ENCODE data around the gene GALT. TPM values are rescaled to one million over a fixed set of nuclear protein-coding genes. Genes with fewer than 3 reads are reported as not detected.
A peak's percentile ranks its signal among the peaks of the same experiment; 100 is the strongest.

Gene GALT
- 33.5 and 42.0 TPM in 2 replicates for total RNA-seq (2014; rRNA removed; shearing (Covaris generic))

DNA sequence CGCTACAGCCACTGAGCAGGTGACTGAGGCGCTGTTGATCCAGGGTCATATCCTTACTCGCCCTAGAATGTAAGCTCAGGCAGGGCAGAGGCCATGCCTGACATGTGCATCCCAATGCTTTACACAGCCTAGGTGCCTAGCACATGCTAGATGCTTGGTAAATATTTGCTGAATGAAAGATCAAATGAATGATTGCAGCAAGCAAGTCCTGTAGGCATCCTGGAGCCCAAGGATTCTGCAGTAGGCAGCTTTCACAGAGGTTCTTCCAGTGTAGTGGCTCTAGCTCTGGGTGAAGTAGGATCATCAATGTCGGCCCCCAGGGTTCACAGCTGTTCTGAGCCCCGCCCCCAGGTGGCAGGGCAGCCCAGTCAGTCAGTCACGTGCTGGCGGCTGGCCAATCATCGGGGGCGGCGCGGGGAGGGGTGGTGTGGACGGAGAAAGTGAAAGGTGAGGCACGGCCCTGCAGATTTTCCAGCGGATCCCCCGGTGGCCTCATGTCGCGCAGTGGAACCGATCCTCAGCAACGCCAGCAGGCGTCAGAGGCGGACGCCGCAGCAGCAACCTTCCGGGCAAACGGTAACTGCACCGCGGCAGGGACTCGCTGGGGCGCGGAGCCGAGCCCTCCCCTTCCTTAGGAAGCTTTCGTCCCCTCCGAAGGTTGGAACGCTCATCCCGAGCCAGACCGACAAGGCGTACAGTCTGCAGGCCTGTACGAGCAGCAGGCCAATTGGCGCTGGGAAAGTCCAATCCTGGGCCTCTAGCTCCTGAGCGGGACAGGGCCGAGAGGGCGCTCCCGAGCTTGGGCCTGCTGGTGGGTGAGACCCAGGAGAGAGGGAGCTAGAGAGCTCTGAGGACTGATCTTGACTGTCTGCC is at the start of gene GALT:
Gene GALT, plus strand, starts transcription at position 465 of the 873 bp plus-strand sequence. Its CDS starts 30 bp downstream, at position 495.
- H3K27me3 ChIP-seq (ENCODE audit: control insufficient read depth, insufficient read depth, low read length): no peaks in the 10 kb centered on the region
- H3K36me3 ChIP-seq (replicated peaks; ENCODE audit: control insufficient read depth, insufficient read depth, low read length): peaks cover 15% of the 10 kb centered on the region
- DNase-seq: peak; percentile 99
- H3K4me3 ChIP-seq (ENCODE audit: insufficient read depth, low read depth, low read length): peak within 1 kb of the TSS; percentile 80

DNA sequence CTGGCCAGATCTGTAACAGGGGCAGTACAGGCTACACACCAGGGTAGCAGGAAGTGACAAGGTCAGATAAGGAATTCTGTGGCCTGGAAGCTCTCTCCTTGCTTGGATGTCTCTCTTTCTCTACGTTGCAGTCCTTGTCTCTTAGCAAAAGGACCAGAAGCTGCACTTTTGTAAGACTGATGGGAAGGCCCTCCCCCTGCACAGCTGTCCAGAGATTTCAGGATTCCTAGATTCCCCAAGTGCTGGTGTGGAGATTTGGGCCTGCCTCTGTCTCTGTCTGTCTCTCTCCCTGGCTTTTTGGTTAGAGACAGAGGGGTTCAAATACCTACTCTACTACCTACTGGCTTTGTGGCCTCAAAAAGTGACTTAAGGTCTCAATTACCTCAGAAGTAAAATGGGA is 46.9 kb upstream of the GALT start:
- DNase-seq: no peak

DNA sequence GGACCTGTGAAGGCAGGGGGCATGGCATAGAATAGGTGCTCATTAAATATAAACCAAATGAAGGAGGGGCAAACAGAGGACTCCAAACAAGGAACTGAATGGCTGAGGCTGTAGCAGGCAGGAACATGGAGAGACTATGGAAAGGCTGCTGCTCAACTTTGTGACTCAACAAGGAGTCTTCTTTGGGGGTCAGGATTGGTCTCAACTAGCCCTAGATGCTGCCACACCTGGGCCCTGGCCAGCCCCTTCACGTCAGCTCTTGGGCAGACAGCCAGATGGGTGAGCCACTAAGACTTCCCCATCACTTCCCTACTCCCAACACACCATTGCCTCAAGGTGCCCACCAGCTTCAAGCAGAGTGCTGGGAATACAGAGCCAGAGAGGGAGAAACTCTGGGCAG is 45.6 kb upstream of the GALT start:
- H3K27me3 ChIP-seq (ENCODE audit: control insufficient read depth, insufficient read depth, low read length): no peaks in the 10 kb centered on the region
- no peak for DNase-seq
- H3K4me3 ChIP-seq (ENCODE audit: insufficient read depth, low read depth, low read length): no peak overlapping the region
- no peaks in the 10 kb centered on the region for H3K36me3 ChIP-seq (replicated peaks; ENCODE audit: control insufficient read depth, insufficient read depth, low read length)

More for the DNA sequence above, 46.9 kb upstream of the GALT start:
- no peak overlapping the region for H3K4me3 ChIP-seq (ENCODE audit: insufficient read depth, low read depth, low read length)
- no peaks in the 10 kb centered on the region for H3K36me3 ChIP-seq (replicated peaks; ENCODE audit: control insufficient read depth, insufficient read depth, low read length)
- H3K27me3 ChIP-seq (ENCODE audit: control insufficient read depth, insufficient read depth, low read length): no peaks in the 10 kb centered on the region

DNA sequence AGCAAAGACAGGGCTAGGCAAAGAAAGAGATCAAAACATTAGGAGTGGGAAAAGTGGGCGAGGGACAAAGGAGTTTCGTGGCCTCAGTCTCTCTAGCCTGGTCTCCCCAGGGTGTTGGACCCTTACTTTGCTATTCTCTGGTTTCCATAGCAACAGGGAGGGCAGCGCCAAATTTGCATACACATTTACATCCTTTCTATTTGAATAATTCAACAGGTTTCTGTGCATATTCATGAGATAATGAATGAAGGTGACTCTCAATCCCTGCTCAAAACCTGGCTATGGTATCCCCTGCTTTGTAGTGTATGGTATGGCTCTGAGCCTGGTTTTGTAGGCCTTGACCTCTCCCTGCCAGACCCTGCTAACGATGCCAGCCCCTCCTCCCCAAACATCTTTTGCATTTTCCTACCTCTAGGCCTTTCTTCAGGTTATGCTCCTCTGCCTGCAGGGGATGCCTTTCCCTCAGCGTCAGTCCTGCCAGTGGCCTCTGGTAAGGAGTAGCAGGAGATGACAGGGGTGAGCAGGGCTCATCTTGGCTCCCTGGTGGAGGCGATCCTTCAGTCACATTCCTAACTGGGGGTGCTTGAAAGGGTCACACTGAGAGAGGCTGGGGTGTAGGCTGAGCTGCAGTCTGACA is 44.4 kb upstream of the GALT start:
- Histone ChIP-seq H3K4me3 (ENCODE audit: insufficient read depth, low read depth, low read length) (no peak overlapping the region), H3K36me3 (replicated peaks; ENCODE audit: control insufficient read depth, insufficient read depth, low read length) (no peaks in the 10 kb centered on the region), H3K27me3 (ENCODE audit: control insufficient read depth, insufficient read depth, low read length) (no peaks in the 10 kb centered on the region)
- DNase-seq: peak; percentile 69

DNA sequence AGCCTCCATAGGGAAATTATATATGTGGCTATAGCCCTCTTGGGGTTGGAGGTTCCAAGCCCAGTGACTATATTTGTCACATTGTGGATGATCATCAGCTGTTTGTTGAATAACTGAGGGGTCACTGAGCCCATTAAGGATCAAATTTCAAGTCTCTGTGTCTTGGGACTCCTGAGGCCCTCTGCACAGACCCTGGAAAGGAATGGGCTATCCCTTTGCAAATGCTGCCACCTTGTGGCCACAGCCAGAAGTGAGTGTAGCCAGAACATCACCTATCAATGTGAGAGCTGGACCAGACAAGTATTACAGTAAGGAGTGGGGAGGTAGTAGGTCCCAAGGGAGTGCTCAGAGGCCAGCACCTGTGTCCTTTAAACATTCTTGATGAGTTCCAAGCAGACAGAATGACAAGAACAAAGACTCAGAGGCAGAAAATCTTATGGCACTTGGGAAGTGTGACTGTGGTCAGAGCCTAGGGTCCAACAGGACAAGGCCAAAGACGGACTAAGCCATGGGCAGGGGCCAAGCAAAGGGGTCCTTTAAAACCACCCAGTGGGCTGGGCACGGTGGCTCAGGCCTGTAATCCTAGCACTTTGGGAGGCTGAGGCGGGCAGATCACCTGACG is 42.8 kb upstream of the GALT start:
- Histone ChIP-seq H3K27me3 (ENCODE audit: control insufficient read depth, insufficient read depth, low read length) (no peaks in the 10 kb centered on the region), H3K4me3 (ENCODE audit: insufficient read depth, low read depth, low read length) (no peak overlapping the region), H3K36me3 (replicated peaks; ENCODE audit: control insufficient read depth, insufficient read depth, low read length) (no peaks in the 10 kb centered on the region)
- peak; percentile 93 for DNase-seq

DNA sequence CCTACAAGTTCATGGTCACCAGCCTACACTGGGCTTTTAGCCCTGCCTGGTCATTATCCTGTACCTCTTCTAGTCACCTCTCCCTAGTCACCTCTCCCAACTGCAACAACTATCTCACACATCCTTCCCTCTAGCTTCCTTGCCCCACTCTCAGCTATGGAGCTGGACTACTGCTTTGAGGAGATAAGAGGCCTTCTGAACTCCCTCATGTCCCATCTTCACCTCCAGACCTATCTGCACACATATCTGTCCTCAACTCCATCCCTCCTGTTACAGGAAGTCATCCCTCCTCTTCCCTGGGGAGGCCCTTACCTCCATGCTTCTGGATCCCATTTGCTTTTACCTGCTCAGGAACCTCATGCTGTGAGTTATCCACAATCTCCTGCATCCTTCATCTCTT is 40.3 kb upstream of the GALT start:
- Histone ChIP-seq H3K4me3 (ENCODE audit: insufficient read depth, low read depth, low read length) (no peak overlapping the region), H3K27me3 (ENCODE audit: control insufficient read depth, insufficient read depth, low read length) (no peaks in the 10 kb centered on the region), H3K36me3 (replicated peaks; ENCODE audit: control insufficient read depth, insufficient read depth, low read length) (no peaks in the 10 kb centered on the region)
- DNase-seq: no peak

DNA sequence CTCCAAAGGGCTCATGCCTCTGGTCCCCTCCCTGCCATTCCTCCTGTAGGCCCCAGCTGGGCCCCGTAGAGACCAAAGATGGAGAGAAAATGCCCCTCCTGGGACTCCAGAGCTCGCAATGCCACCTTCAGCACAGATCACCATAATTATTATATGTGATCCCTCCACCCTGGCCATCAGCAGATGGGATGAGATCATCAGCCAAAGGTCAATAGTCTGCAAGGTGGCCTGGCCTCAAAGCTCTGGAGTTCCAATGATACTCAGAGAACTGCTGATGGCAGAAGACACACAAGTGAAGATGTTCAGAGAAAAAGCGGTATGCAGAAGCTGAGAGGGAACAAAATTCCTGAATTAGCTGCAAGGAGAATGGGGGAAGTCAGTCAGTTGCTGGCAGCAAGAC is 39.6 kb upstream of the GALT start:
- no peaks in the 10 kb centered on the region for H3K36me3 ChIP-seq (replicated peaks; ENCODE audit: control insufficient read depth, insufficient read depth, low read length)
- no peak overlapping the region for H3K4me3 ChIP-seq (ENCODE audit: insufficient read depth, low read depth, low read length)
- no peaks in the 10 kb centered on the region for H3K27me3 ChIP-seq (ENCODE audit: control insufficient read depth, insufficient read depth, low read length)
- no peak for DNase-seq

DNA sequence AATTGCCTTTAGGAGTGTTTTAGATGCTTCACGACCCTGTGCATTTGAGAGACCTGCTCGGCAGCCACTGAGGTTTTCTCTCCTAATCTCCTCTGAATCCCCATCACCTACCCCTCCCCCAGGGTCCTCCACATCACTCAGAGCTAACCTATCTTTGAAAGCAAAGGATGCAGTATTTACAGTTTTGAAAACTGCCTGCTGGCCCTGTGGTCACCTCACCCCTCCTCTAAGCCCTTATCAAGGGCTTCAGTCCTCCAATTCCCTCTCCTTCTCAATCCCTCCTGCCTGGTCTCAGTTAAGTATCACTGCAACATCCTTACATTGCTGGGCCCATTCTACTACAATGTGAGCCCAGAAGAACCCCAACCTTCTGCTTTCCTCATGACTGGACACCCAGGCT is 39.1 kb upstream of the GALT start:
- no peaks in the 10 kb centered on the region for H3K27me3 ChIP-seq (ENCODE audit: control insufficient read depth, insufficient read depth, low read length)
- no peak overlapping the region for H3K4me3 ChIP-seq (ENCODE audit: insufficient read depth, low read depth, low read length)
- DNase-seq: no peak
- H3K36me3 ChIP-seq (replicated peaks; ENCODE audit: control insufficient read depth, insufficient read depth, low read length): no peaks in the 10 kb centered on the region

DNA sequence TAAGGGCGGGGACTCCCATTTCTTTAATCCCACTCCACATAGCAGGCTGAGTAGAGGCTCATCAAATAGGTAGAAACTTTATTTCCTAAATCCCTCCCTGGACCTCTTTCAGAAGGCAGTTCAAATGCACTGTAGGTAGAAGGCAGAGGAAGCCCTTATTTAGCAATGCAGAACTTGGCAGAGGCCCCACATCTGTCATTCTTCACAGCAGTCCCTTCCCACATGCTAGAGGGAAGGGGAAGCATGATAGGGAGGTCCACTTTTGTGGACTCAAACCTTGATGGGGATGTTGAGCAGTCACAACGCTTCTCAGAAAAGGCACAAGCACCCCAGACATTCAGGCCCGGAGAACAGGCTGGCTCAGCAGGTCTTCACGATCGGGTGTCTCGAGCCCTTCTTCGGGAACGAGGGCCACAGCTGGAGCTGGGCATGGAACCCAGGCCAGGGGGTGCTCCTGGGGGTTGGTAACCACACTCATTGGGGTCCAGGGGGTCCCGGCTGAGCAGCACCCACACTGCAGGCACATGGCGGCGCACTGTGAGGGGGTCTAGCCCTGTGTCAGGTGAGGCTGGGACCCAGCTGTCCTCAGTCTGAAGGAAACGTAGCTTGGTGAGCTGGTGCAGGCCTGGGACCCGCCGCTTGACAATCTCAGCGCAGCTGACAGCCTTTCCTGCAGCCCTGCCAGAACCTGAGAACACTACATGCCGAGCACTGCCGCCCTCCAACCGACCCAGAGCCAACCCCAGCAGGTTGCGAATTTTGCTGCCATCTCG is 35.9 kb upstream of the GALT start:
- no peak overlapping the region for H3K4me3 ChIP-seq (ENCODE audit: insufficient read depth, low read depth, low read length)
- H3K36me3 ChIP-seq (replicated peaks; ENCODE audit: control insufficient read depth, insufficient read depth, low read length): no peaks in the 10 kb centered on the region
- H3K27me3 ChIP-seq (ENCODE audit: control insufficient read depth, insufficient read depth, low read length): no peaks in the 10 kb centered on the region; the same call in 1 of the 2 replicates
- no peak for DNase-seq

DNA sequence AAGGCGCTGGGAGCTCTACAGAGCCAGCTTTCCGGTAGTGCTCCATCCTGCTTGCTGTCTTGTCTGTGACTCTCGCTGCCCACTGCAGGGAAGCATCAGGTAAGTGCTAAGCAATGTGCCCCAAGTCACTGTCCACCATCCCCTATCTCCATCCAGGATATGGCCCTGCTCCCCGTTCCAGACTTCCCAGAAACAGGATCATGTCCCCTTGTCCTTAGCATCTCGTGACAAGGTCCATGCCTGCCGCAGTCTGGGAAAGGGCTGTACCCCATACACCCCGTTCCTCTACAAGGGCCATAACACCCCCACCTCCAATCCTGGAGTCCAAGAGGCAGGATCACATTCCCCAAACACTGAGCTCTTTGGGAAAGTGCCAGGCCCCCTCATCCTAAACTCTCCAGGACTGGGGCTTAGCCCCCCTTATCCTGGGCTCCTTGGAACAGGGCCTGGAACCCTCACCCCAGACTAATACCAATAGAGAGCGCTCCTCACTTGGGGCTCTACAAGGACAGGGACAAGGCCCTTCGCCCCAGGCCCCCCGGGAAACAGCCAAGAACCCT is 35.1 kb upstream of the GALT start:
- no peaks in the 10 kb centered on the region for H3K36me3 ChIP-seq (replicated peaks; ENCODE audit: control insufficient read depth, insufficient read depth, low read length)
- H3K27me3 ChIP-seq (ENCODE audit: control insufficient read depth, insufficient read depth, low read length): no peaks in the 10 kb centered on the region; the same call in 1 of the 2 replicates
- peak; percentile 62 for DNase-seq
- H3K4me3 ChIP-seq (ENCODE audit: insufficient read depth, low read depth, low read length): peak overlapping the region; percentile 79

DNA sequence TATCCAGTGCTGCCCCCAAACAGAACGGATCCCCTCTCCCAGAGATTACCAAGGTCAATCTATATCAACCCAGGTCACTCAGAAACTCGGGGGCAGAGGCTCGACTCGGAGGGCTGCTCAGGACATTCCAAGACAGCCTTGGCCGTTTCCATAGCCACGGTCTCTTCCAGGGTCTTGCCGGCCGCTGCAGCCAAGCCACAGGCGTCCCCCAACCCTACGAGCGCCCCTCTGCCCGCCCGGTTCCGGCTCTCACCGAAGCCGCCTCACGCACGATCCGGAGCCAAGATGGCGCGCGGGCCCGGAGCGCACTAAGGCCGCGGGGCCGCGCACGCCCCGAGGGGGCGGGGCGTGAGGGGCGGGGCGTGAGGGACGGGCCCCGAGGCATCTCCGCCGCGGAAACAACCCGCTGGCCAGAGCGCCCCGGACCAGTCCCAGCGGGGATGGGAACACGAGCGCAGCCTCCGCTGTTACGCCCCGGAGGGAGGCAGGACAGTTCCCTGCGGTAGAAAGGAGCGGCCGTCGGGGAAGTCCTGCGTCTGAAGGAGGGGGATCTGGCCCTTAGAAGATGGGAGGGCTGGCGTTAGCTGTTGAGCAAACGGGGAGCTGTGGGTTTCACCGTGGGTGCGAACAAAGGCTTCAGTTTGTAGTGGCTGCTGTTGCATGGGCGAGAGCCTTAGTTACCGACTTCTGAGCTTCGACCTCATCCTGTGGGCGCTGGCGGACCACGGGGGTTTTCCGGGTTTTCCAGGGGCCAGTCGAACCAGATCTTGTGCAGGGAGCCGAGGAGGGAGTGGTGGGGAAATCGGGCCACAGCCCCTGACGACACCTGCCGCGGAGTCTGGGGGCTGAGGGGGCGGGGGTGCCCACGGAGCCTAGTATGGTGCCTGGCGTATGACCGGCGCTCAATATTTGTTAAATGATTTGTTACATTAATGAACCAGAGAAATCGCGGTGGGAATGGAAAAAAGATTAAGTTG is 34.4 kb upstream of the GALT start, which contains the start of gene RPP25L:
Gene RPP25L, minus strand, starts transcription at position 287 of the 977 bp plus-strand sequence. CDS start 801 bp downstream, outside the sequence.
- H3K4me3 ChIP-seq (ENCODE audit: insufficient read depth, low read depth, low read length): peak within 1 kb of the TSS; percentile 79
- DNase-seq: peak; percentile 98
- H3K27me3 ChIP-seq (ENCODE audit: control insufficient read depth, insufficient read depth, low read length): no peaks in the 10 kb centered on the region; the same call in 1 of the 2 replicates
- H3K36me3 ChIP-seq (replicated peaks; ENCODE audit: control insufficient read depth, insufficient read depth, low read length): no peaks in the 10 kb centered on the region

DNA sequence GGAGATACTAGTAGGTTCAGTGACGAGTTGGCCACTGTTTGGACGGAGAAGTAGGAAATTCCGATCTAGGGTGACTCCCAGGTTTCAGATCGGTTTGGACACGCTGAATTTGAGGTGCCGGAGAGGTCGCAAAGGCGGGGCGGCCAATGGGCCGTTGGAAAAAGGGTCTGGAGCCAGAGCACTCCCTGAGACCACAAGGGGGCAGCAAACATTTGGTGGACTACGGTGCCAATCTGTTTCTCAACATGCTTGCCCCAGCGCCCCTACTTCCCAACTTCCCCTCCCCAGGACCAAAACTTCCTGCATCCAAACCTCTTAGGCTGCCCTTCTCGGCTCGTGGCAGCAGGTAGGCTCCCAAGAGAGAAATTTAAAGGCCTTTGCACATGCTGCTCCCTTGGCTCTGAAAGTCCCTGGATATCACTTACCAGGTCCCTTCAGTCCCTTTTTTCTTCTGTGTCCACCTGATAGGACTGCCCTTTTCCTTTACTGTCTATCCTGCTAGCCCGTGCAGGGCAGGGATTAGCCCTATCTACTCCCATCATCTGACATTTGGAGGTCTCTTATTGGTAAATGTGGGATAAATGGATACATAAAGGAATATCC is 33.6 kb upstream of the GALT start:
- Histone ChIP-seq H3K4me3 (ENCODE audit: insufficient read depth, low read depth, low read length) (peak overlapping the region; percentile 79), H3K36me3 (replicated peaks; ENCODE audit: control insufficient read depth, insufficient read depth, low read length) (no peaks in the 10 kb centered on the region), H3K27me3 (ENCODE audit: control insufficient read depth, insufficient read depth, low read length) (no peaks in the 10 kb centered on the region; the same call in 1 of the 2 replicates)
- peak; percentile 91 for DNase-seq

DNA sequence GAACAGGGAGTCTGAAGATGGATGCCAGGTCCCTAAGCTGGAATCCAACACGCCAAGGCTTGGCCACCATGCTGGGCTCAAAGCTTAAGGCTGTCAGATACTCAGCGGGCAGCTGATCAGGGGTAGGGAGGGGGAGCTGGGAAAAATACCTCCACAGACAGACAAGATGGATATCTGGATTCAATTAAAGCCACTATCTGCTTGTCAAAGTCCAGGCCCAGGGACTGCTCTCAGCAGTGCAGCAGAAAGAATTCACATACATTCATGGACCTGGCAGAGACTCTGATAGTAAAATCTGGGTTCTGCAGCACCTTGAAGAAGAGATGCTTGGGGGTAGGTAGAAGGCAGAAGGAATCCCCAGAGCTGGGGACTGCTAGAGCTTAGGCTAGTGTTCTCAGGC is 31.3 kb upstream of the GALT start:
- H3K4me3 ChIP-seq (ENCODE audit: insufficient read depth, low read depth, low read length): no peak overlapping the region
- H3K27me3 ChIP-seq (ENCODE audit: control insufficient read depth, insufficient read depth, low read length): no peaks in the 10 kb centered on the region; the same call in 1 of the 2 replicates
- no peak for DNase-seq

More for the DNA sequence above, 31.3 kb upstream of the GALT start:
- no peaks in the 10 kb centered on the region for H3K36me3 ChIP-seq (replicated peaks; ENCODE audit: control insufficient read depth, insufficient read depth, low read length)

Data from H7 (cell line).